OCI-LY1 (cell line): ENCODE results near the gene RPS6KA3.

Experiments
- H2AFZ ChIP-seq: fragments of 200-600 bp; sonication (generic), shearing (Covaris generic); 2 replicates; pipeline ENCODE4 v1.6.0; 2014; ENCODE audit warnings: antibody characterized with exemption, mild to moderate bottlenecking, low read length
- H3F3A ChIP-seq: fragments of 200-600 bp; sonication (generic), shearing (Covaris generic); 2 replicates; pipeline ENCODE4 v1.6.0; 2014; ENCODE audit warnings: mild to moderate bottlenecking, antibody characterized with exemption, low read length, moderate library complexity; ENCODE audit not compliant: insufficient read depth
- H3K27ac ChIP-seq: fragments of 200-600 bp; sonication (generic); 2 replicates; pipeline ENCODE4 v1.5.1; 2014; ENCODE audit warnings: low read length, mixed run types, mild to moderate bottlenecking, low read depth; ENCODE audit not compliant: poor library complexity, severe bottlenecking
- H3K27me3 ChIP-seq: fragments of 200-600 bp; sonication (generic); 2 replicates; pipeline ENCODE4 v1.6.0; 2014; ENCODE audit warnings: antibody characterized with exemption, mild to moderate bottlenecking, low read length, moderate library complexity; ENCODE audit not compliant: insufficient read depth
- H3K36me3 ChIP-seq: fragments of 200-600 bp; sonication (generic); 2 replicates; pipeline ENCODE4 v1.6.1; 2014; ENCODE audit warnings: mild to moderate bottlenecking, antibody characterized with exemption, low read length, moderate library complexity, mixed read lengths; ENCODE audit not compliant: insufficient read depth
- H3K4me1 ChIP-seq: fragments of 200-600 bp; sonication (generic); 2 replicates; pipeline ENCODE4 v1.5.1; 2014; ENCODE audit warnings: mild to moderate bottlenecking, low read length, moderate library complexity; ENCODE audit not compliant: insufficient read depth, severe bottlenecking
- H3K4me2 ChIP-seq: fragments of 200-600 bp; sonication (generic), shearing (Covaris generic); 2 replicates; pipeline ENCODE4 v1.6.1; 2014; ENCODE audit warnings: low read length
- H3K4me3 ChIP-seq: fragments of 200-600 bp; sonication (generic); 2 replicates; pipeline ENCODE4 v1.5.1; 2014; ENCODE audit warnings: low read length, low read depth, mild to moderate bottlenecking, mixed read lengths; ENCODE audit not compliant: poor library complexity, severe bottlenecking
- H3K79me2 ChIP-seq: fragments of 200-600 bp; shearing (Covaris generic); 2 replicates; pipeline ENCODE4 v1.6.1; 2016; ENCODE audit warnings: mixed run types, low read length, mixed read lengths; ENCODE audit not compliant: insufficient read depth
- H3K9ac ChIP-seq: fragments of 200-600 bp; sonication (generic), shearing (Covaris generic); 2 replicates; pipeline ENCODE4 v1.6.1; 2014; ENCODE audit warnings: mild to moderate bottlenecking, low read length, mixed read lengths
- H3K9me2 ChIP-seq: fragments of 200-600 bp; sonication (generic), shearing (Covaris generic); 2 replicates; pipeline ENCODE4 v1.6.1; 2014; ENCODE audit warnings: low read depth, mild to moderate bottlenecking, low read length, mixed read lengths
- H3K9me3 ChIP-seq: fragments of 200-600 bp; shearing (Covaris generic); 2 replicates; pipeline ENCODE4 v1.6.1; 2014; ENCODE audit warnings: low read length, mixed read lengths
- H4K20me1 ChIP-seq: fragments of 200-600 bp; sonication (generic), shearing (Covaris generic); 2 replicates; pipeline ENCODE4 v1.6.0; 2016; ENCODE audit warnings: mild to moderate bottlenecking, low read length; ENCODE audit not compliant: insufficient read depth
- CTCF ChIP-seq: fragments of 200-600 bp; sonication (generic), shearing (Covaris generic); IDR thresholded peaks from 2 replicates; pipeline ENCODE4 v1.5.1; 2017; ENCODE audit warnings: mild to moderate bottlenecking, antibody characterized with exemption, low read length, moderate library complexity, mixed read lengths
- EZH2 ChIP-seq: fragments of 200-600 bp; sonication (generic), shearing (Covaris generic); IDR thresholded peaks from 2 replicates; pipeline ENCODE4 v1.8.0; 2017; ENCODE audit warnings: borderline replicate concordance, mixed run types, mild to moderate bottlenecking, antibody characterized with exemption, low read length, moderate library complexity, mixed read lengths

Gene RPS6KA3

GRCh38 chrX:20312018-20312417 lies 45.3 kb upstream of the RPS6KA3 start:
- no peaks in the 10 kb centered on the region for H3K36me3 ChIP-seq
- H3K4me3 ChIP-seq: no peak overlapping the region
- no peak overlapping the region for H2AFZ ChIP-seq
- H3K79me2 ChIP-seq: no peaks in the 10 kb centered on the region
- H3K4me2 ChIP-seq: no peak overlapping the region
- H3K4me1 ChIP-seq: peaks cover 12% of the 10 kb centered on the region
- H3K27me3 ChIP-seq: no peaks in the 10 kb centered on the region
- no peak for TF ChIP-seq EZH2
- TF ChIP-seq CTCF: no peak
- H3F3A ChIP-seq: no peaks in the 10 kb centered on the region
- no peaks in the 10 kb centered on the region for H3K9me2 ChIP-seq
- no peaks in the 10 kb centered on the region for H4K20me1 ChIP-seq
- no peak overlapping the region for H3K9ac ChIP-seq
- no peaks in the 10 kb centered on the region for H3K9me3 ChIP-seq
- no peak overlapping the region for H3K27ac ChIP-seq

GRCh38 chrX:20311505-20311904 lies 44.8 kb upstream of the RPS6KA3 start:
- H3K4me2 ChIP-seq: no peak overlapping the region
- no peak overlapping the region for H3K4me3 ChIP-seq
- no peak overlapping the region for H3K9ac ChIP-seq
- peaks cover 12% of the 10 kb centered on the region for H3K4me1 ChIP-seq
- H3K27me3 ChIP-seq: no peaks in the 10 kb centered on the region
- no peak overlapping the region for H2AFZ ChIP-seq
- H3K9me3 ChIP-seq: no peaks in the 10 kb centered on the region
- no peaks in the 10 kb centered on the region for H4K20me1 ChIP-seq
- H3K79me2 ChIP-seq: no peaks in the 10 kb centered on the region
- H3K27ac ChIP-seq: no peak overlapping the region
- no peaks in the 10 kb centered on the region for H3F3A ChIP-seq
- no peak for TF ChIP-seq EZH2
- no peak for TF ChIP-seq CTCF
- no peaks in the 10 kb centered on the region for H3K36me3 ChIP-seq
- H3K9me2 ChIP-seq: no peaks in the 10 kb centered on the region

- Histone ChIP-seq H4K20me1 (no peaks in the 10 kb centered on the region), H3K9me2 (no peaks in the 10 kb centered on the region)
- TF ChIP-seq EZH2: no peak
- TF ChIP-seq CTCF: no peak
These were observed 43.1 kb upstream of the RPS6KA3 start for GRCh38 chrX:20309806-20310205.

More at GRCh38 chrX:20309806-20310205, 43.1 kb upstream of the RPS6KA3 start:
- Histone ChIP-seq H3K4me2 (no peak overlapping the region), H3K36me3 (no peaks in the 10 kb centered on the region), H3K9ac (no peak overlapping the region), H3K4me3 (no peak overlapping the region), H3K27me3 (no peaks in the 10 kb centered on the region), H3F3A (no peaks in the 10 kb centered on the region), H3K27ac (no peak overlapping the region), H3K79me2 (no peaks in the 10 kb centered on the region), H3K4me1 (peaks cover 6% of the 10 kb centered on the region), H3K9me3 (no peaks in the 10 kb centered on the region), H2AFZ (no peak overlapping the region)
